Left kidney (tissue), 2 donors: Measurements from ENCODE around the gene NUP62CL. TPM values are rescaled to one million over a fixed set of nuclear protein-coding genes. Genes with fewer than 3 reads are reported as not detected.
A peak's percentile ranks its signal among the peaks of the same experiment; 100 is the strongest.

ENCODE experiments used
- DNase-seq: peaks from one replicate; pipeline ENCODE4 v3.0.0-alpha.2; 2013
- polyA plus RNA-seq: library from polyadenylated mRNA; unstranded; fragments of 120-200 nt; gene quantifications from one replicate; pipeline ENCODE4 v1.2.1, GENCODE V29; 2013; ENCODE audit not compliant: insufficient read length

NUP62CL gene
- polyA plus RNA-seq, 1 donor, result 14.1 TPM

DNA sequence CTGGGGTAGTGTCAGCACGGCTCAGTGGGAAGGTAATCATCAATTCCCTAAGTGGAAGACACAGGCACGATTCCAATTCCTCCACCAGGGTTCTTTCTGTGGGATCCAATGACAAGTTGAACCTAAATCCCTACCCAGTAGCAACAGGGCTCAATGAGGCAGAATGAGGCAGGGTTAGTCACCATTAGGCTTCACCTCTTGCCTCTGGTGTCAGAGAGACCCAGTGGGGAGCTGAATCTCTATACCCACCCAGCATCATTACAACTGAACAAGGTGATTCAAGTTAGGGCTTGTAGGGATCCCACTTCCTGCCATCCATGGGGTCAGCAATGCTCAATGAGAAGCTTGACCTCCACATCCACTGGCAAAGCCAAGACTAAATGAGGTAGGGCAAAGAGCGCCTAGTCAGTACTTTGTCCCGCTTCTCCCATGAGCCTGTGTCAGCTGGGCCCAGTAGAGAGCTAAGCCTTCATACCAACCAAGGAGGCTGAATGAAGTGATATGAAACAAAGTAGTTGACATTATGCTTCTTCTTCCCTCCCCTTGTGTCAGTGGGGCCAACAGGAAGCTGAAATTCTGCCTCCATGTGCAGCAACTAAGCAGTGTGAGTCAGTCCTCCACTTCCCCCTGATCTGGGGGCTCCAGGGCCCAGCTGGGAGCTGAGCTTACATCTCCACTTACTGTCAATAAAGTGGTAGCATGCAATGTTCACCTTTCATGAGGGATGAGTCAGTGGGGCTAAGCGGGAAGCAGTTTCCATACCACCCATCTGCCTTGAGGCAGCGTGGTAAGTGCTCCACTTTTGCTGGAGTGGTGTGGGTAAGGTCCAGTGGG is 51.2 kb downstream of the NUP62CL start:
- no peak for DNase-seq

DNA sequence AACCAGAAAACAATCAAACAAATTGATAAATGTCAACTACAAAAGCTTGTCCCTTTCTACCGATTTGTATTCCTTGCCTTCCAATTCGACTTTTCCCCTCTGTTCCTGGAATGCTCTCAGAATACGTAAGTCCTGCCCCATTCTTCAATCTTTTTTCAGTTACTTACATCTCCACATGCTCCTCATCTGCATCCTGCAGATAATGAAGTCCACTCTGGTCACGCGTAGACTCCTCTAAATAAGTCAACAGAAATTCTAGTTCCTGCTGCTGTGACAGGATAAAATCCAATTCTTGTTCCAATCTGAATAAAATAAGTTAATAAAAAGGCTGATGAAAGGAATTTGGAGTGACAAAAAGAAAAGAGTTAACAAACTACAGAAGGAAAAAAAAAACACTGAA is 53.2 kb downstream of the NUP62CL start:
- no peak for DNase-seq

DNA sequence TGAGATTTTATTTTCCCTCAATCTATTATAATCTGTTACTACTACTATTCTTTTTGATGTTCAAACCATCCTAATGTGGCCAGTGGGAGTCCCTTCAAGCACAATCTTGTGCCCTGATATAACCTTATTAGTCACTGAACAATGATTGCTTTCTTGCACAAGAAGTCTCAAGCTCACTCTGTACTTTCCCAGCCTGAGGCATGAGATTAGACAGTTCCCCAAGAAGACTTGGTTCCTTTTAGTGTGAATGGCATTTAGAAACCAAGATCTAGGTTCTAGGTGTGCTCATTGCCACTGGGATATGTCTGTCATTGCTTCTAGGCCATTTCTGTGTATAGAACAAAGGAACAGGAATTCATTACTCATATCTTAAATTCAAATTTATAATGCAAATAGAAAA is 59.6 kb downstream of the NUP62CL start:
- no peak for DNase-seq

DNA sequence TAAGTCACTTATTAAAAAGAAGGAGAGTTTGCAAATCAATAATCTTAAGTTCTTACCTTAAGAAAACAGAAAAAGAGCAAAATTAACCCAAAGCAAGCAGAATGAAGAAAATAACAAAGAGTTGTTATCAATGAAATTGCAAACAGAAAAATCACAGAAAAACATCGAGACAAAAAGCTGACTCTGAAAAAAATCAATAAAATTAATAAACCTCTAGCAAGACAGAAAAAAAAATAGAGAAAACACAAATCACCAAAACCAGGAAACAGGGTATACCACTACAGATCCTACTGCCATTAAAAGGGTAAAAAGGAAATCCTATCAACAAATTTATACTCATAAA is 70.3 kb downstream of the NUP62CL start:
- DNase-seq, result no peak

DNA sequence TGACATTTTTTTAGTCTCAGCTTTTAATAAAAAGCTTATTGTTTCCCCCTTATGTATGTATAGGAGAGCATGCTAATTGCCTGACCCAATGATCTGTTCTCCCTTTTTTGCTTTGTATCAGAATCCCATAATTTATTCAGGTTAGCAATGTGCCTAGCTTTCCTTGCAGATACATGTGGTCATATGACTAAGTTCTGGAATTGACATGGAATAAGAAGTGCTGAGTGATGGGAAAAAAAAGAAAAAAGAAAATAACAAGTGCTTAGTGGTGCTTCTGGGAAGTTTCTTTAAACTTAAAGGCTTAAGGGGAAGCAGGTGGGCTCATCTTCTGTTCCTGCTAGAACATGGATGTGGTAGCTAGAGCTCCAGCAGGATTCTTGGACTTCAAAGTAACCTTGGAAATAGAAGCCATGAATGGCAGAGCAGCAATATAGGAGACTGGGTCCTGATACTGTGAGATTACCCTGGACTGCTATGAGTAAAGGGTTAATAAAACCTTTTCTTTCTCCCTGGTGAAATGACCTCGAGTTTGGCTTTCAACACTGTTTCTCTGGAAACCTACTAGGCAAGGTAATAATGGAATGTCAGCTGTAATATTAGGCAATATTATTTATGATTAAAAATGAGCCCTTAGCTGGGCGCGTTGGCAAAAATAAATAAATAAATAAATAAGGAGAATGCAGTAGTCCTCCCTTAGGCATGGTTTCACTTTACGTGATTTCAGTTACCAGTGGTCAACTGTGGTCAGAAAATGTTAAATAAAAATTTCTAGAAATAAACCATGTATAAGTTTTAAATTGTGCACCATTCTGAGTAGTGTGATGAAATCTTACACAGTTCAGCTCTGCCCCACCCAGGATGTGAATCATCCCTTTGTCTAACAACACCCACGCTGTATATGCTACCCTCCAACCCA is 70.9 kb downstream of the NUP62CL start:
- no peak for DNase-seq

DNA sequence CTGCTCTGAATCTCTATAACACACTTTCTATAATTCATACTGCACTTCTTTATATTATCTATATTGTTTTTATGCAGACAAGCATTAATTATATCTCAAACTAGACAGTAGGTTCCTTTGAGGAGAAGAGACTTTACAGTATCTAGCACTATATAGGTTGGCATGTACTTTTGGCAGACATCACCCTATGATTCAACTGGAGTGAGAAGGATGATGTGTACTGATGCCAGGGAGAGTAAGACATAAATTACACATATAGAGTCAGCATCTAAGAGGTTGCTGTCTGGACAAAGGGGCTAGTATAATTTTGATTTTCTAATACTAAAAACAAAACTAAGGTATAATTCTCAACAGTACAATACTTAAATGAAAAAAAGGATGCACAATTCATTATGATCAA is 82.5 kb downstream of the NUP62CL start:
- DNase-seq, result no peak

DNA sequence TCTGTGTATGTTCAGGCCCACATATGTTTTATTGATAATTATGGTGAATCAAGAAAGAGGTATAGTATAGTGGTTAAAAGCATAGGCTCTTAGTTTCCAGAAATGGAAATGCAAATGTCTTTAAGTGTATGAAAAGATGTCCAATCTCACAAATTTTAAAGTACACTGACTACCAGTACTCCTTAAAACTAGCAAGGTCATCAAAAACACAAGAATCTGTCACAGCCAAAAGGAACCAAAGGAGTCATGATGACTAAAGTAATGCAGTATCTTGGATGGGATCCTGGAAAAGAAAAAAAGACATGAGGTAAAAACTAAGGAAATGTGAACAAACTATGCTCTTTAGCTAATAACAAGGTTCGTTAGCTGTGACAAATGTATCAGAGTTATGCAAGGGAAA is 87.0 kb downstream of the NUP62CL start:
- DNase-seq, result no peak

DNA sequence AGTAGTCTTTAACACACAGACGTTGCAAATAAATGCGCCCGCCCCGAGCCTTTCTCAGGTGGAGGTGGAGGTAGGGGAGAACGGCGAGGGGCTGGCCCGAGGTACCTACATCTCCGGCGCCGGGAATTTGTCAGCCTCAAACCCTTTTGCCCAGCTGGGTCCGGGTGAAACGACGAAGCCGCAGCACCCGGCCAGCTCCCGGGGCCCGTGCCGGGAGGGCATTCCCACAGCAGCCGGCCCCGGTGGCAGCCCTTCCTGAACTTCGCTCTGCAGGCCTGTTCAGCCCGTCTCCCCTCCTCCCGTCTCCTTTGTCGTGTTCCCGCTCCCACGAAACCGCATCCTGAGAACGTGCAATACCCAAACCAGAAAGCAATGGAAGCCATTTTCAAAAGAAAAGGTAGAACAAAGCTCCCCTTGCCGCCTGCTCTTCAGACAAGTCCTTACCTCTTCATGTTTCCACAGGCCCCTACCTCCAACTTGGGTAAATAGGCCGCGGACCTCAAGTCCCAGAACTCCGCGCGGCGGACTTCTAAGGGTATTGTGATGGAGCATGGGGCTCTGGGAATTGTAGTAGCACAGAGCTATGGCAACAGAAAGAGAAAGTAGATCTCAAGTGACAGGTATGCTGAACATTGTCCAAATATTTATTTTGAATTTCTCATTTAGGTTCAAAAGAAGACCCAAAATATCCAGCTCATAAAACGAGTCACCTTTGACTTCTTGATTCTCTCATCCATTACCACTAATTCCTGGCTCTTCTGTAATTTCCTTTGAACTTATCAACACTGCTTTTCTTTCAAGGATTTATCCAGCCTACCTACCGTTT is 87.7 kb downstream of the NUP62CL start, which contains the start of gene RBM41:
TSS of gene RBM41 (minus strand) at position 501 of the 826 bp plus-strand sequence. CDS start at position 452, 49 bp downstream.
- DNase-seq, result peak; percentile 78

DNA sequence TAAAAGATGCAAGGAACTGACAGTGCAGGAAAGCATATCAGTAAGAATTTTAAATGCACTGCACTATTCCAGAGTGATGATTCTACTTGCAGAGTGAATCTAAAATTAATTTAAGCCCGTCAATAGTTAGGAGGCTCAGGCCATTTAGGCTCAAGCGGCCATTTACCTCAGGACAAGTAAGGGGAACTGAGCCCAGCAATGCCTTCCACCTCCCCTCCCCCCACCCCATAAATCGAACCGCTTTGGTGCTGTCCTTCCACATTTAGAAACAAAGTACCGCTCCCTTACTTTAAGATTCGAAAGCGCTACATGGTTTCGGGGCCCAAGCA is 88.3 kb downstream of the NUP62CL start:
- peak; percentile 14 for DNase-seq

DNA sequence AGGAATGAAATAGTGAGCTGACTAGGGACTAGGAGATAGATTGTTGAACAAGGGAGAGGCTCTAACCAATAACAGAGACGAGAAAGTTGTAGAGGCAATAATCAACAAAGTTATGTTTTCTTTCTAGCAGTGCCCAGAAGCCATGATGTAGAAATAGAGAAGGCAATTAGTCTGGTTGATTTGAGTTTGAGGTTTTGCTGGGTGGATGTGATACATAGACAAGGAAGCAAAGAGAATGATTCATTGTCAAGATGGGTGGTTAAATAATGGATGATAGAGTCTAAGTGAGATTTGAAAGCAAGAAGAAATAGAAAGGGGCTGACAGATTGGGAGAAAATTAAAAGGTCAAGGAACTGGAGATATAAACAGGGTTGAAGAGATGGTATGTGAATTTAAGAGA is 98.8 kb downstream of the NUP62CL start:
- no peak for DNase-seq

DNA sequence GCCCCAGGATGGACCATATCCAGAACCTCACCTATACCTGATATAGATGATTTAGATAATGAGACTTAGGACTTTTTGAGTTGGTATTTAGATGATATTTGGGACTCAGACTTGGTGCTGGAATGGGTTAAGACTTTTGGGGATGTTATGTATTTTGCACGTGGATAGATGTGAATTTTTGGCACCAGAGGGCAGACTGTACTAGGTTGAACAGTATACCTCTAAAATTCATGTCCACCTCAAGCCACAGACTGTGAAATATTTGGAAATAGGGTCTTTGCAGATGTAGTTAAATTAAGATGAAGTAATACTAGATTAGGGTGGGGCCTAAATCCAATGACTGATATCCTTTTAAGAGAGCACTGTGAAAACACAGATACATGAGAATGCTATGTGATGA is 103.3 kb downstream of the NUP62CL start:
- DNase-seq, result no peak

DNA sequence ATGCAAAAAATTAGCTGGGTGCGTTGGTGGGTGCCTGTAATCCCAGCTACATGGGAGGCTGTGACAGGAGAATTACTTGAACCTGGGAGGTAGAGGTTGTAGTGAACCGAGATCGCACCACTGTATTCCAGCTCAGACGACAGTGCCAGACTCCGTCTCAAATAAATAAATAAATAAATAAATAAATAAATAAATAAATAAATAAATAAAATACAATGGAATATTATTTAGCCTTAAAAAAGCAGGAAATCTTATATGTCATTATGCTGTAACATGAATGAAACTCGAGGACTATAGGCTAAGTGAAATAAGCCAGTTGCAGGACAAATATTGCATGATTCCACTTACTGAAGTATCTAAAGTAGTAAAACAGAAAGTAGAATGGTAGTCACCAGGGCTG is 130.1 kb downstream of the NUP62CL start:
- no peak for DNase-seq

Other genes starting within 250 kb of the NUP62CL start
- gene MORC4, start 206.2 kb downstream of the NUP62CL start, polyA plus RNA-seq, result 21.5 TPM
- 36.1 TPM for gene RBM41, start 87.6 kb downstream of the NUP62CL start, polyA plus RNA-seq
- 0.08 TPM for gene DNAAF6, start 178 bp upstream of the NUP62CL start, polyA plus RNA-seq
- gene FRMPD3, start 243.2 kb upstream of the NUP62CL start, polyA plus RNA-seq, result 0.50 TPM